ENCODE measurements around the gene TBX5. TPM values are rescaled to one million over a fixed set of nuclear protein-coding genes. Genes with fewer than 3 reads are reported as not detected.
A peak's percentile ranks its signal among the peaks of the same experiment; 100 is the strongest.
"Not testable (repeated sequence)": the region's sequence is repeated elsewhere in the genome, so short reads cannot be mapped to it uniquely, and the experiment has no call there.

The TBX5 gene
- total RNA-seq, 1 donor from 2014 or later = 75.1 TPM

DNA sequence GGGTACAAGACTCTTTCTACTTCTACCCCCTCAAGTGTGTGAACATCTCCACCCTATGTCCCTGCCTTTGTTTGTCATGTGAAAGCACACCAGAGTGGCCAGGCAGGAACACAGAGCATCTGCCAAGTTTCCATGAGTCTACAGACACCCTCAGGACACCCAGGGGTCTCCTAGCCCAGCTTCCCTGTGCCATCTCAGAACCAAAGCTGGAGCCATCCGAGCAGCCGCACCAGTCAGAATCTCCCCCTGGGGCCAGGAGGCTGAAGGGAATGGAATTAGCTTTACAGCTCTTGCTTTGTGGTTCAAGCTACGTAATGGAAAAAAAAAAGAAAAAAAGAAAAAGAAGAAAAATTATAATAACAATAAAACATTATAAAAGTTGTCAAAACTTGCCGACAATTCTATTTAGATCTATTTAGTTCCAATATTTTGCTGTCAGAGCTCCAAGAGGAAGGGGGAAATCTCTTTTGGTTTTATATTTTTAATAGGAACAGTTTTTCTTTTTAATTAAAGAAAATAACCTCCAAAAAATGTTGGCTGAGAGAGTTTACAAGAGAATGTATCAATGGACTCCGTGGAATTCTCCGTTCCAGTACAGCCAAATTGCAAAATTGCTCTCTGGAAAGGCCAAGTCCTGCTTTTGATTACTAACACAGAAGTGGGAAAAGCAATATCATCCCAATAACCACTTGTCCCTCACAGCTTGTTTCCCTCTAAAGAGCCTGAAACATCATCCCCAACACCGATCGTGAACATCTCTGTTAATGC lies 37.1 kb downstream of the TBX5 start:
- Histone ChIP-seq H3K9me3 (replicated peaks) (no peaks in the 10 kb centered on the region), H3K36me3 (peaks cover 24% of the 10 kb centered on the region), H3K27me3 (ENCODE audit: low read depth) (no peaks in the 10 kb centered on the region), H3K4me1 (peaks cover 42% of the 10 kb centered on the region), H3K27ac (replicated peaks) (peak overlapping the region; percentile 69), H3K4me3 (peak overlapping the region; percentile 1)
- TF ChIP-seq, protein P1, sequence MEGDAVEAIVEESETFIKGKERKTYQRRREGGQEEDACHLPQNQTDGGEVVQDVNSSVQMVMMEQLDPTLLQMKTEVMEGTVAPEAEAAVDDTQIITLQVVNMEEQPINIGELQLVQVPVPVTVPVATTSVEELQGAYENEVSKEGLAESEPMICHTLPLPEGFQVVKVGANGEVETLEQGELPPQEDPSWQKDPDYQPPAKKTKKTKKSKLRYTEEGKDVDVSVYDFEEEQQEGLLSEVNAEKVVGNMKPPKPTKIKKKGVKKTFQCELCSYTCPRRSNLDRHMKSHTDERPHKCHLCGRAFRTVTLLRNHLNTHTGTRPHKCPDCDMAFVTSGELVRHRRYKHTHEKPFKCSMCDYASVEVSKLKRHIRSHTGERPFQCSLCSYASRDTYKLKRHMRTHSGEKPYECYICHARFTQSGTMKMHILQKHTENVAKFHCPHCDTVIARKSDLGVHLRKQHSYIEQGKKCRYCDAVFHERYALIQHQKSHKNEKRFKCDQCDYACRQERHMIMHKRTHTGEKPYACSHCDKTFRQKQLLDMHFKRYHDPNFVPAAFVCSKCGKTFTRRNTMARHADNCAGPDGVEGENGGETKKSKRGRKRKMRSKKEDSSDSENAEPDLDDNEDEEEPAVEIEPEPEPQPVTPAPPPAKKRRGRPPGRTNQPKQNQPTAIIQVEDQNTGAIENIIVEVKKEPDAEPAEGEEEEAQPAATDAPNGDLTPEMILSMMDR (IDR thresholded peaks at IDR 0.05; ENCODE audit: borderline replicate concordance) = no peak
- no peak for DNase-seq
- intact Hi-C loops (cut with micrococcal nuclease) = no loop called here

- TF ChIP-seq, protein P1 (IDR thresholded peaks at IDR 0.05; ENCODE audit: borderline replicate concordance) = no peak
- peaks cover 35% of the 10 kb centered on the region for H3K36me3 ChIP-seq
- H3K9me3 ChIP-seq (replicated peaks) = no peaks in the 10 kb centered on the region
- H3K27me3 ChIP-seq (ENCODE audit: low read depth) = no peaks in the 10 kb centered on the region
- DNase-seq = no peak
- intact Hi-C loops (cut with micrococcal nuclease) = no loop called here
- H3K4me1 ChIP-seq = peaks cover 47% of the 10 kb centered on the region
- peak overlapping the region; percentile 69 for H3K27ac ChIP-seq (replicated peaks)
- no peak overlapping the region for H3K4me3 ChIP-seq
These were observed 44.0 kb downstream of the TBX5 start for GRCh38 chr12:114361992-114362391.

GRCh38 chr12:114361545-114361944 lies 44.4 kb downstream of the TBX5 start:
- intact Hi-C loops (cut with micrococcal nuclease) = no loop called here
- H3K9me3 ChIP-seq (replicated peaks) = no peaks in the 10 kb centered on the region
- H3K36me3 ChIP-seq = peaks cover 34% of the 10 kb centered on the region
- no peak for DNase-seq
- H3K27me3 ChIP-seq (ENCODE audit: low read depth) = no peaks in the 10 kb centered on the region
- TF ChIP-seq, protein P1 (IDR thresholded peaks at IDR 0.05; ENCODE audit: borderline replicate concordance) = no peak
- peaks cover 48% of the 10 kb centered on the region for H3K4me1 ChIP-seq
- H3K4me3 ChIP-seq = no peak overlapping the region
- peak overlapping the region; percentile 69 for H3K27ac ChIP-seq (replicated peaks)

DNA sequence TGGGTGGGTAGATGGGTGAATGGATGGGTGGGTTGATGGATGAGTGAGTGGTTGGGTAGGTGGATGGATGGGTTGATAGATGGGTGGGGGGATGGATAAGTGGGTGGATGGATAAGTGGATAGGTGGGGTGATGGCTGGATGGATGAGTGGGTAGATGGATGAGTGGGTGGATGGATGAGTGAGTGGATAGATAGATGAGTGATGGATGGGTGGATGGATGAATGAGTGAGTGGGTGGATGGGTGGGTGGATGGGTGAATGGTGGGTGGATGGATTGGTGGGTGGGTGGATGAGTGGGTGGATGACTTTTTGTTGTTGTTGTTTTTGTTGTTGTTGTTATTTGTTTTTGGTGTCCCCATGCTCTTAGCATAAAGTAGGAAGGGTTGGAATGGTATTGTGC lies 45.5 kb downstream of the TBX5 start:
- intact Hi-C loops (cut with micrococcal nuclease) = no loop called here
- peaks cover 27% of the 10 kb centered on the region for H3K36me3 ChIP-seq
- DNase-seq = no peak

GRCh38 chr12:114355389-114356088 lies 50.4 kb downstream of the TBX5 start:
- H3K27ac ChIP-seq (replicated peaks) = peak overlapping the region; percentile 25
- DNase-seq = peak; percentile 46
- no peaks in the 10 kb centered on the region for H3K27me3 ChIP-seq (ENCODE audit: low read depth)
- H3K4me1 ChIP-seq = peaks cover 22% of the 10 kb centered on the region
- TF ChIP-seq, protein P1 (IDR thresholded peaks at IDR 0.05; ENCODE audit: borderline replicate concordance) = peak; percentile 57
- H3K4me3 ChIP-seq = no peak overlapping the region
- peaks cover 21% of the 10 kb centered on the region for H3K36me3 ChIP-seq
- intact Hi-C loops (cut with micrococcal nuclease) = no loop called here
- no peaks in the 10 kb centered on the region for H3K9me3 ChIP-seq (replicated peaks)

More for the DNA sequence above, 45.5 kb downstream of the TBX5 start:
- Histone ChIP-seq H3K4me1 (peaks cover 59% of the 10 kb centered on the region), H3K9me3 (replicated peaks) (no peaks in the 10 kb centered on the region), H3K27ac (replicated peaks) (no peak overlapping the region), H3K27me3 (ENCODE audit: low read depth) (no peaks in the 10 kb centered on the region), H3K4me3 (no peak overlapping the region)
- TF ChIP-seq, protein P1 (IDR thresholded peaks at IDR 0.05; ENCODE audit: borderline replicate concordance) = no peak

GRCh38 chr12:114349239-114349638 lies 56.7 kb downstream of the TBX5 start:
- H3K9me3 ChIP-seq (replicated peaks); H3K4me3 ChIP-seq; H3K27me3 ChIP-seq (ENCODE audit: low read depth); H3K36me3 ChIP-seq; H3K27ac ChIP-seq (replicated peaks); DNase-seq; H3K4me1 ChIP-seq; intact Hi-C loops (cut with micrococcal nuclease): not testable (repeated sequence)
